Effector memory CD8-positive, alpha-beta T cell (primary cell): Measurements from ENCODE around the gene ANKRD18A.

ENCODE experiments used
- ATAC-seq: fragments of 150-1000 bp; cut with Tn5 transposase; replicated peaks from 2 replicates; pipeline ENCODE4 v1.10.0; 2021; ENCODE audit warnings: mild to moderate bottlenecking, moderate library complexity
- DNase-seq, 3 experiments: peaks; one replicate each; pipeline ENCODE4 v3.0.0; 2021
- H3K27ac Mint-ChIP-seq, 2 donors: one replicate each; pipeline ENCODE4 v1.8.0; 2022; ENCODE audit warnings: mild to moderate bottlenecking in 2 of 2, mixed read lengths in 2 of 2, moderate library complexity in 2 of 2
- H3K27me3 Mint-ChIP-seq, 2 donors: one replicate each; pipeline ENCODE4 v1.8.0; 2022; ENCODE audit warnings: mixed read lengths in 2 of 2
- H3K36me3 Mint-ChIP-seq: one replicate; pipeline ENCODE4 v1.8.0; 2022; ENCODE audit warnings: mild to moderate bottlenecking, moderate library complexity, mixed read lengths; ENCODE audit not compliant: insufficient read depth
- H3K4me1 Mint-ChIP-seq, 2 donors: one replicate each; pipeline ENCODE4 v1.8.0; 2022; ENCODE audit warnings: low read depth in 2 of 2, mixed read lengths in 2 of 2
- H3K4me3 Mint-ChIP-seq, 2 donors: one replicate each; pipeline ENCODE4 v1.8.0; 2022; ENCODE audit warnings: mild to moderate bottlenecking in 2 of 2, mixed read lengths in 2 of 2, moderate library complexity in 2 of 2
- H3K9me3 Mint-ChIP-seq, 2 donors: one replicate each; pipeline ENCODE4 v1.8.0; 2022; ENCODE audit warnings: mixed read lengths in 2 of 2

ANKRD18A gene

DNA sequence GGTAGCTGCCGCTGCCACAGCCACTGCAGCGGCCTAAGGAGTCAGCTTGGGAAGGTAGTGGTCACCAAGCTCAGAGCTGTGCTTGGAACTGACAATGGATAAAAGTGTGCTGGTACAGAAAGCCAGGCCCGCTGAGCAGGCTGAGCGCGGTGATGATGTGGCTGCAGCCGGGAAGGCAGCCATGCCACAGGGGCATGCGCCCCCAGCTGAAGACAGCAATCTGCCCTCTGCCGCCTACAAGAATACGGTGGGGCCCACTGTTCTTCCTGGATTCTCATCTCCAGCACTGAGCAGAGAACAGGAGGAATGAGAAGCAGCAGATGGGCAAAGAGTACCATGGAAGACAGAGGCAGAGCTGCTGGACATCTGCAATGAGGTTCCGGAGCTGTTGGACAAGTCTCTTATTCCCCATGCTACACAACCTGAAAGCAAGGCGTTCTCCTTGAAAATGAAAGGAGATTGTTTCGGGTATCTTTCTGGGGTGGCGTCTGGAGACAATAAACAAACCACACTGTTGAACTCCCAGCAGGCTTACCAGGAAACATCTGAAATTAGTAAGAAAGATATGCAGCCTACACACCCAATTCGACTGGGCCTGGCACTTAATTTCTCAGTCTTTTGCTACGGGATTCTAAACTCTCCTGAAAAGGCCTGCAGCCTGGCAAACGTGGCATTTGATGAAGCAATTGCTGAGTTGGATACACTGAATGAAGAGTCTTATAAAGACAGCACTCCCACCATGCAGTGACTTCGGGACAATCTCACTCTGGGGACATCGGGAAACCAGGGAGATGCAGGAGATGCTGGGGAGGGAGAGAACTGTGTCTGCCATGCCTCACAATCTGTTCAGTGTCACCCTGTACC is 22.8 kb upstream of the ANKRD18A start:
- H3K4me3 Mint-ChIP-seq = no peak overlapping the region
- DNase-seq (no peak), ATAC-seq (no peak)
- no peak overlapping the region for H3K27ac Mint-ChIP-seq
- peaks cover 3% of the 10 kb centered on the region for H3K36me3 Mint-ChIP-seq
- H3K4me1 Mint-ChIP-seq = no peaks in the 10 kb centered on the region
- no peaks in the 10 kb centered on the region for H3K9me3 Mint-ChIP-seq
- peaks cover 30 to 35% of the 10 kb centered on the region in 2 donors for H3K27me3 Mint-ChIP-seq

DNA sequence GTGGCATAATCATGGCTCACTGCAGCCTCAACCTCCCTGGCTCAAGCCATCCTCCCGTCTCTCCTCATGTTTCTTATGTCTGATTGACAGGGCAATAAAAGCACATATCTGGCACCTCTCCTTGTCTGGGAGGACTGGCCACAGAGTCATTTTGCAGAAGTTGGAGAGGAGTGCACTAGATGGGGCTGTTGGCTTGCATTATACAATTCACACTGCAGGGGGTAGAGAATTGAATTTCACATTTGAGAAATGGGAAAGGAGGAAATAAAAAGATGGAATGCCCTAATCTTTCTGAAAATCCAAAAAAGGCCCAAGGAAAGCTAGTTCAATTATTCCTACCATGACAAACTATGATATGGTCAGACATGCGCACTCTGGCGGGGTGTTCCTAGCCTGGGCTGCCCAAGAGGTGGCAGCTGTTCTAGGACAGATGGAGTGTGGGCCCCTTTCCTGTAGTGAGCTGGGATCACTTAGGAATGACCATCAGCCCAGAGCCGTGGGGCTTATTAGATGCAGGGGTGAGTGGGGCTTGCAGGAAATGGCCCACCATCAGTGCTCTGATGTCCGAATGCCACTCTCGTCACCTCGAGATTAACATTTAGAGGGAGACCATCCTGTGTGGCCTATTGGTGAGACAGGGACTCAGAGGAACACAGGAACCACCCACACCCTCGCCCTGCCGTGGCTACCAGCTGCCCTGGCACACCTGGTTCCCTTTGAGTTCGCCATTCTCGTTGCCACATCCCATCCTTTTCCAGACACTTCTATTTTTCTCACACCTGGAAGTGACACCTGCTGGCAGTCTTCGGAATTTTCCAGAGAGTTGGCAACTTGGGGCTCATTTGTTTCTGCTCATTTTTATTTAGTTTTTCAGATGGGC is 21.8 kb upstream of the ANKRD18A start:
- ATAC-seq (no peak), DNase-seq (no peak)
- H3K27me3 Mint-ChIP-seq = peaks cover 26 to 33% of the 10 kb centered on the region in 2 donors
- no peak overlapping the region for H3K27ac Mint-ChIP-seq
- H3K36me3 Mint-ChIP-seq = peaks cover 3% of the 10 kb centered on the region
- H3K4me3 Mint-ChIP-seq = no peak overlapping the region
- no peaks in the 10 kb centered on the region for H3K9me3 Mint-ChIP-seq
- no peaks in the 10 kb centered on the region for H3K4me1 Mint-ChIP-seq

DNA sequence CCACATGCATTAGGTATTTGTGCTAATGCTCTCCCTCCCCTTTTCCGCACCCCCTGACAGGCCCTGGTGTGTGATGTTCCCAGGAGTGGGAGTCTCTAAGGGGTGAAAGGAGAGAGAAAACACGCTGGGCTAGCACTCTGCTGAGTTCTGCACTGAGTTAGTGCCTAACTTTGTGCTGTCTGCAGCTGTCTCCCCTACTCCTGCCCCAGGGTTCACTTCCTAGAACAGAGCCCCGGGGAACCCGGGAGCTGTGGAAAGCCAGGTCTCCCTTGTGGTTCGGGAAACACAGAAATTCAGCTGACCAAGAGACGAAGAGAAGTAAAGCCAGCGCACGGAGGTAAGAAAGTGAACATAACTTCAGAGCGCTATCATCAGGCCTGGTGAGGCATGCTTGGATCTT is 20.7 kb upstream of the ANKRD18A start:
- Mint-ChIP-seq H3K4me3 (no peak overlapping the region), H3K27me3 (peaks cover 26 to 38% of the 10 kb centered on the region in 2 donors), H3K27ac (no peak overlapping the region), H3K9me3 (no peaks in the 10 kb centered on the region), H3K36me3 (peaks cover under 1% of the 10 kb centered on the region), H3K4me1 (no peaks in the 10 kb centered on the region)
- no peak for DNase-seq
- ATAC-seq = no peak

DNA sequence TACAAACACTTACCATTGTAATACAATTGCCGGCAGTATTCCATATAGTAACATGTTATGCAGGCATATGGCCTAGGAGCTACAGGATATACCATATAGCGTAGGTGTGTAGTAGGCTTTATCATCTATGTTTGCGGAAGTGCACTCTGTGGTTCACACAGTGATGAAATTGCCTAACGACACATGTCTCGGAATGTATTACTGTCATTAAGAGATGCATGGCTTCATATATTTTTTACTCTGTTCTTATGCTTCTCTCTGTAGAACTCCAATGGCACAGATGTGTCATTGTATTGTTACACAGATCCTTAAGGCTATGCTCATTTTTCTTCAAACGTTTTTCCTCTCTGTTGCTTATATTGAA is 19.2 kb upstream of the ANKRD18A start:
- Mint-ChIP-seq H3K4me3 (no peak overlapping the region), H3K9me3 (no peaks in the 10 kb centered on the region), H3K36me3 (no peaks in the 10 kb centered on the region), H3K27ac (no peak overlapping the region), H3K4me1 (no peaks in the 10 kb centered on the region), H3K27me3 (peaks cover 24 to 39% of the 10 kb centered on the region in 2 donors)
- ATAC-seq = no peak
- DNase-seq = no peak

DNA sequence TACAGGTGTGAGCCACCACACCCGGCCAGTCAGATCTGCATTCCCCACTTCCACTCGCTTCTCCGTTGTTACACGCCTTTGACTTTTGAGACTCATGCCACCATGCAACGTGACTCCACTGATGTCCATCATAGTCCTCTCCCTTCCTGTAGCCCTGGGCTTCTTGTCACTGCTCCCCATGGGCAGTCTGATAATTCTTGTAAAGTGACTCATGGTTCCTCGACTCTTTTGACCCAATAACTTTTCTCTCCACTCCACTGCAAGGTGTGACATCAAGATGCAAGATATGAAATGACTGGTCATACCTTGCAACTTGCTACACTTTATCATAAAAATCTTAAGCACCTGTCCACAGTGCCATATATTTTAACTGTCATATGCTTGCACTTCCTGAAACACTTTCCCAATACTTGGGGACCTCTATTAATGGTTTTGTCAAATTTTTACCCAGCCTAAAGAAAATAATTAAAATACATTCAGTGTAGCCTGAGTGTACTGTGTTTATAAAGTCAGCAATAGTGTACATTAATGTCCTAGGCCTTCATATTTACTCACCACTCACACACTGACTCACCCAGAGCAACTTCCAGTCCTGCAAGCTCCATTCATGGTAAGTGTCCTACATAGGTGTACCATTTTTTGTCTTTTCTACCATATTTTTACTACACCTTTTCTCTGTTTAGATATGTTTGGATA is 18.6 kb upstream of the ANKRD18A start:
- no peak overlapping the region for H3K27ac Mint-ChIP-seq
- DNase-seq (no peak), ATAC-seq (no peak)
- H3K4me3 Mint-ChIP-seq = no peak overlapping the region
- peaks cover 21 to 39% of the 10 kb centered on the region in 2 donors for H3K27me3 Mint-ChIP-seq
- H3K9me3 Mint-ChIP-seq = no peaks in the 10 kb centered on the region
- H3K4me1 Mint-ChIP-seq = no peaks in the 10 kb centered on the region
- no peaks in the 10 kb centered on the region for H3K36me3 Mint-ChIP-seq

DNA sequence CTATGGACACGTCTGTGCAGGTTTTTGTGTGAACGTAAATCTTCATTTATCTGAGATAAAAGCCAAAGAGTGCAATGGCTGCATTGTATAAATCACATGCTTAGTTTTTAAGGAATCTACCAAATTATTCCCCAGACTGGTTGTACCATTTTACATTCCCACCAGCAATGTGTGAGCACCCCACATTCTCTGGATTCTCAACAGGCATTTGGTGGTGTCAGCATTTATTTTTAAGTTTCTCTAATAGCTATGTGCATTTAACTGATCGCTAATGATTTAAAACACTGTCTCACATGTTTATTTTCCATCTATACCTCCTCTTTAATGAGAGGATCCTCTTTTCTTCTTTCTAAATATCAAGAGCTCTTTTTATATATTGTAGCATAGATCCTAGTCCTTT is 13.9 kb upstream of the ANKRD18A start:
- ATAC-seq (no peak), DNase-seq (no peak)
- H3K4me1 Mint-ChIP-seq = no peaks in the 10 kb centered on the region
- no peaks in the 10 kb centered on the region for H3K36me3 Mint-ChIP-seq
- H3K27ac Mint-ChIP-seq = no peak overlapping the region
- H3K4me3 Mint-ChIP-seq = no peak overlapping the region
- peaks cover 8 to 15% of the 10 kb centered on the region in 2 donors for H3K27me3 Mint-ChIP-seq
- H3K9me3 Mint-ChIP-seq = no peaks in the 10 kb centered on the region

DNA sequence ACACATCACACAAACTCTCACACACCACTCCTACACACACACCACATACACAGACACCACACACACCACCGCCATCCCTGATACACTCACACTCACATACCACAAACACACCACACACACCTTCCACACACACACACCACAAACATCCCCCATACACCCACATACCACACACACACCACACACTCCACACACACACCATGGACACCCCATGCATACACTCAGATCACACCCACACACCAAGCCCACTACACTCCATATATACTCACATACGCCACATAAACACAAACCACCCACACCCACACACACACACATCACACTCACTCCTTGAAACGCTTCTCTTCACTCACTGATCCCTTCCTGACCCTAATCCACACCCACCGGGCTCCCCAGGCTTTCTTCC is 9.1 kb upstream of the ANKRD18A start:
- H3K4me1 Mint-ChIP-seq = peaks cover 0 to 3% of the 10 kb centered on the region in 2 donors
- no peak overlapping the region for H3K4me3 Mint-ChIP-seq
- H3K9me3 Mint-ChIP-seq = peaks cover 0 to 2% of the 10 kb centered on the region in 2 donors
- H3K27ac Mint-ChIP-seq = no peak overlapping the region
- H3K27me3 Mint-ChIP-seq = no peaks in the 10 kb centered on the region
- ATAC-seq (no peak), DNase-seq (no peak)
- no peaks in the 10 kb centered on the region for H3K36me3 Mint-ChIP-seq

DNA sequence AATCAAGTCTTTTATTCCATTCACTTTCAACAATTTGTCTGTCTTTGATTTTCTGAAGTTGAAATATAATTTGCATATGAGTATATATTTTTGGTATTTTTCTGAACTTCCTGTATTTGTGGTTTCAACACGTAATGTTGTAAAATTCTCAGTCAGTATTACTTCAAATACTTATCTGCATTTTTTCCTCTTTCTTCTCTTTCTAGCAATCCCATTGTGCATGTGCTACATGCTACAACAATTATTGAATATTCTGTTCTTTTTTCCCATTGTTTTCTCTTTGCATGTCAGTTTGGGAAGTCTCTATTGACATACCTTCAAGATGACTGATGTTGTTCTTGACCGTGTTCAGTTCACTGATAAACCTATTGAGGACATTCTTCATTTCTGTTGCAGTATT is 5.6 kb upstream of the ANKRD18A start:
- peaks cover 0 to 2% of the 10 kb centered on the region in 2 donors for H3K9me3 Mint-ChIP-seq
- H3K4me3 Mint-ChIP-seq = no peak overlapping the region
- H3K27me3 Mint-ChIP-seq = peaks cover 17 to 22% of the 10 kb centered on the region in 2 donors
- DNase-seq (no peak), ATAC-seq (no peak)
- H3K36me3 Mint-ChIP-seq = no peaks in the 10 kb centered on the region
- peaks cover 9% of the 10 kb centered on the region in 2 donors for H3K4me1 Mint-ChIP-seq
- no peak overlapping the region for H3K27ac Mint-ChIP-seq

DNA sequence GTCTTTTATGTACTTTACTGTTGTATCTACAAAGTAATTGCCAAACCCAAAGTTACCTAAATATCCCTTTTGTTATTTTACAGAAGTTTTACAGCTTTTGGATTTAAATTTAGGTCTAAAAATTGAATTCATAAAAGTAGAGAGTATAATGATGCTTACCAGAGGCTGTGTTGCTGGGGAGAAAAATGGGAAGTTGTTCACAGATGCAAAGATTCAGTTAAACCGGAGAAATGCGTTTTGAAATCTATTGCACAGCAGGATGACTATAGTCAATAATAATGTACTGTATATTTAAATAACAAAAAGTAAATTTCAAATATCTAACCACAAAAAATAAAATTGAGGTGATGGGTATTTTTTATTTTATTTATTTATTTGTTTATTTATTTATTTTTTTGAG is 2.6 kb upstream of the ANKRD18A start:
- Mint-ChIP-seq H3K9me3 (peaks cover 0 to 2% of the 10 kb centered on the region in 2 donors), H3K4me1 (peaks cover 16 to 18% of the 10 kb centered on the region in 2 donors), H3K4me3 (peak overlapping the region; percentile 82 to 87), H3K36me3 (no peaks in the 10 kb centered on the region), H3K27ac (no peak overlapping the region), H3K27me3 (peaks cover 22 to 31% of the 10 kb centered on the region in 2 donors)
- DNase-seq = no peak
- no peak for ATAC-seq

DNA sequence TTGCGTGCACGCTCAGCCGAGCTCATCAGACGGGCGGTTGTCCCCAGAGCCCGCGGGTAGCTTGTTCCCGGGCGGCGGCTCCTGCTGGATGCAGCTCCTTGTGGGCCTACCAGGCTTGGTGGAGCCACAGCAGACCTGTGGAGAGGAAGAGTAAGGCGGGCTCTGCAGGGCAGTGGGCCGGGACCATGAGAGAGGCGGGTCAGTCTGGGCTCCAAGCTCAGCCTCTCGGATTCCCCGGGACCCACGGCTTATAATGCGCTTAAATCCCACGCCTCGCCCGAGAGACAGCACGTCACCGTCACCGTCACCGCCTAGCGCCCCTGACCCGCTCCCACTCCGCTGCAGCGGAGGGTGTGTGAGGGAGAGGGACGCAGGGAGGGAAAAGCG is 1.9 kb upstream of the ANKRD18A start:
- DNase-seq (no peak), ATAC-seq (no peak)
- Mint-ChIP-seq H3K36me3 (no peaks in the 10 kb centered on the region), H3K4me1 (peaks cover 16 to 18% of the 10 kb centered on the region in 2 donors), H3K4me3 (peak overlapping the region; percentile 82 to 87), H3K9me3 (peaks cover 0 to 2% of the 10 kb centered on the region in 2 donors), H3K27ac (peak overlapping the region in 1 of 2 donors; percentile 49), H3K27me3 (peaks cover 26 to 31% of the 10 kb centered on the region in 2 donors)

DNA sequence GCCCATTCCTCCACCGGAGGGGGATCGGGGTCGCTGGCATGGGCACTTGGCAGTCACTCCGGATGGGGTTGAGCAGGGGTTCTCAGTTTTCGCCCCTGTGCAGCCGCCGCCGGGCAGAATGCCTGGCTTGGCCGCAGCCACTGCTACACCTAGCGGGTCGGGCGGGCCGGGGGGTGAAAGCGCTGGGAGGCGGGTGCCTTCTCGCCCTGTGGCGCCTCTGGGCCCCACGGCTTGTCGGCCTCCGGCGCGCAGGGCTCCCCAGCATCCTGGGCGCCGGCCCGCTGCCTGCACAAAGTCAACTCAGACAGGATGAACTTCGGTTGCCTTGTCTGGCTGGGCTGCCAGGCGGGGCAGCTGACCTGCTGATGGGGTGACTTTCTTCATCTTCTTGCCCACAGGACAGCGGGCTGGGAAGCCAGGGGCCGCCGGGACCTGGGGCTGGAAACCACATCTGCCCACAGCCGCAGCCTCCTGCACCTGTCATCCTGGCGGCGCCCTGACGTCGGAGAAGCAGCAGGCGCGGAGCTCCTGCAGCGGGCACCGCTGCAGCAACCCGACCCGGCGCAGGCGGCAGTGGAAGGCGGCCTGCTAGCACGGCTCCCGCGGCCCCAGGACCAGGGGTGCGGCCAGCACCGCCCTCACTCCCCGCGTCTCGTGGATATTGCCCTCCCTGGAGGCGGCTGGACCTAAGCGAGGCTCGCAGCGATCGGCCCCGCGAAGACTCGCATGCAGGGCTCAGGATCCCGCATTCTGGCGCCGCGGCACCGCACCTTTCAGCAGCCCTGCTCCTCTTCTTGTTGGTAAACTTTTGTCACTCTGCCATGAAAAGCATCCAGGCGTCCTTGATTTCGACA is 1.3 kb upstream of the ANKRD18A start:
- ATAC-seq = peak; percentile 58
- Mint-ChIP-seq H3K9me3 (peaks cover 0 to 2% of the 10 kb centered on the region in 2 donors), H3K36me3 (no peaks in the 10 kb centered on the region), H3K27me3 (peaks cover 28 to 31% of the 10 kb centered on the region in 2 donors), H3K4me3 (peak overlapping the region; percentile 83 to 87), H3K4me1 (peaks cover 16 to 18% of the 10 kb centered on the region in 2 donors), H3K27ac (peak overlapping the region in 1 of 2 donors; percentile 77)
- DNase-seq = peak; percentile 15 to 33 (median 31)

DNA sequence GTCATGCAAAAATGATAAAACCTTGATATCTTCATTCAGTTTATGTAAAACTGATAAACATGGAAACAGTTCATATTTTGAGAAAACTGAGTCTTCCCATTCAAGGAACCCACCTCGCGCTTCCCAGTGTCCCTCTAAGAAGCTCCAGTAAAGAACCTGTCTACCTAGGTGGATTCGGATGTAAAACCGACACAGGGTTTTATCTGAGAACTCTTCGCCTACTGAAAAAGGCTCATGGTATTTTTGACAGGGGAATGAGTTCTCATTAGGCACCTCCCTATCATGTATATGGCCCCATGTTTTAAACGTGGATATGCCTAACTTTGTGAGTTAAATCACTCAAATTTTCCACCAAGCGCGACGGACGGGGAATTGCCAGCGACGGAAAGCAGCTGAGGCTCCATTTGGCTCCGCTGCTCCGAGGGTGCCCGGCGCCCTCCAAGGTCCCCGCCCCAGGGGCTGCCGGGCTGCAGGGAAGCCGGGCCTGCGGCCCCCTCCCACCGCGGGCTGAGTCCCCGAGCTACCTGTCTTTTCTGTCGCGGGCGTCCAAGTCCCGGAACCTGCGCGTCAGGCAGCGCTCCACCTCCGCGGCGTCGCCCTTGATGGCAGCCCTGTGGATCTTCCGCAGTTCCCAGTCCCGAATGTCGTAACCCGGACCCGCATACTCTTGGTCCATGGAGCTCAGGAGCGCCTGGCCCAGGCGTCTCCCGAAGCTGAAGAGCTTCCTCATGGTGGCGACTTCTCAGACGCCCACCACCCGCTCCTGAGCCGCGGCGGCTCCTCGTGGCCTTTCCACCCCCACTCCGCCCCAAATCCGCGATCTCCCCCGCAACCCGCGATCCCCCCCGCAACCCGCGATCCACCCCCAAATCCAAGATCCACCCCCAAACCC is 594 bp downstream of the ANKRD18A start:
- peaks cover 15 to 16% of the 10 kb centered on the region in 2 donors for H3K4me1 Mint-ChIP-seq
- peaks cover 28 to 31% of the 10 kb centered on the region in 2 donors for H3K27me3 Mint-ChIP-seq
- peak overlapping the region; percentile 83 to 87 for H3K4me3 Mint-ChIP-seq
- no peaks in the 10 kb centered on the region for H3K36me3 Mint-ChIP-seq
- DNase-seq (no peak), ATAC-seq (no peak)
- peak overlapping the region in 1 of 2 donors; percentile 77 for H3K27ac Mint-ChIP-seq
- no peaks in the 10 kb centered on the region for H3K9me3 Mint-ChIP-seq
